GM18870 (cell line): Measurements from ENCODE around the gene GYS2.
A peak's percentile ranks its signal among the peaks of the same experiment; 100 is the strongest.

Source experiments
- ATAC-seq: cut with Tn5 transposase; IDR thresholded peaks from one replicate; pipeline ENCODE4 v1.9.1; 2021; ENCODE audit warnings: moderate library complexity; ENCODE audit not compliant: unreplicated experiment

The GYS2 gene

DNA sequence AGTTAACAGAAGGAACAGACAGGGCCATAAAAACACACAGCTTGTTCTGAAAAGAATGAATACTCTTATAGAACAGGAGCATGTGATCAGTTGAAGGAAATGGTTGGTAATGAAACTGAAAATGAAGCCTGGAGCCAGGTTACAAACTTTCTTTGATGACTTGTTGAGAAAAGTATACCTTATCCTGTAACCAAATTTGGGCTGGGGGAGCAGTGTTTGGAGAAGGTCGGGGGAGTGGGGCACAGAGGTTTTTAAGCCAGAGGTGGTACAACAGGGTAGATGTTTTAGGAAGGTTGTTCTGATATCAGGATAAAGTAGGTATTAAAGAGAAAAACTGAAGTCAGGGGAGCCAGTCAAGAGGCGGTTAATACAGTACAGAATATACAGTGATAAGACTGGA lies 94.9 kb downstream of the GYS2 start:
- ATAC-seq = peak; percentile 97

DNA sequence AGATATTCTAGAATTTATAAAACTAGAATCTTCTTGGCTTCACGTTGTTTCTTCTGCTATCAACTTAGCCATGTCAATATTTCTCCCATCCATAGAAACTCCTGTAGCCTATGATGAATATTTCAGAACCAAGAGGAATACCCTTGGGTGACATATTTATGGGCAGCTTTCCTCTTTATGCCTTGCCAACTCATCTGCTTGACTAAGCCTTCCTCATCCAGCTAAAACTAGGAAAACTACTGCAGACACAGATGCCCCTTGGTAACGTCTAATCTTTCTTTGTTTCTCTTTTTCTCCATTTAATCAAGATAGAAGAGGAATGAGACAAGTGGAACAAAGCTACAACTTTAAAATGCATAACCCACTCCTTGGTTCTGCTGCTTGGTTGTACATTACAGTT lies 96.8 kb downstream of the GYS2 start:
- no peak for ATAC-seq

DNA sequence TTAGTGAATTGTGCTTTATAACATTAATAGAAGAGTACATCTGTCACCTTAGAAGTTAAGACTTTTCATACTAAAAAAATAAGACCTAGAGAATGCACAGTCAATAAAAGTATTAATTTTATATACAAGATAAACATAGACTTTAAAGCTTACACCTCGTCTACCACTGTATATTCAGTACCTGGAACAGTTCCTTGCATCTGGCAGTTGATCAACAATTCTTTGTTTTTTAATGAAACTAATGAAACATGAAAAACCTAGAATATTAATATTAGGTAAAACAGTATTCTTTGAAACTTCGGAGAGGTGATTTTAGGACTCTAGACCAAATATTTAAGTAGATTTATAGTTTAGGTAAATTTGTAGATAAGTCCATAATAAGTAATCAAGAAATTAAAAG lies 98.8 kb downstream of the GYS2 start:
- no peak for ATAC-seq

DNA sequence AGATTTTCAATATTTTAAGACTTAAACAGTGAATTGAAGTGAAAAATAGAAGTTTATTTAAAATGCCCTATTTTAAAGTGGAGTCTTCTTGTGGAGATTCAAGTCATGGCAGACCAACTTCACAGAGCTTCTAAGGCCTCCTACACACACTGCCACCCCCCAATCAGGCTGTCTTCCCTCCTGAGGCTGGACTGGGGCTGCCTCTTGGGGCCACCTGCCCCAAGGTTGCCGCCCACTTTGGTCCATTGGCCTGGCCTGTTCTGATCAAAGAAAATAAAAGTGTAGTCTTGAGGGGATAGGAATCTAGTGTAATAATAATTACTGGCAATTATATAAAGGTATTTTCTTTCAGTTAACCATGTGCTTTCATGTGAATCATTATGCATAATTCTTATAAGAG lies 101.8 kb downstream of the GYS2 start:
- no peak for ATAC-seq

DNA sequence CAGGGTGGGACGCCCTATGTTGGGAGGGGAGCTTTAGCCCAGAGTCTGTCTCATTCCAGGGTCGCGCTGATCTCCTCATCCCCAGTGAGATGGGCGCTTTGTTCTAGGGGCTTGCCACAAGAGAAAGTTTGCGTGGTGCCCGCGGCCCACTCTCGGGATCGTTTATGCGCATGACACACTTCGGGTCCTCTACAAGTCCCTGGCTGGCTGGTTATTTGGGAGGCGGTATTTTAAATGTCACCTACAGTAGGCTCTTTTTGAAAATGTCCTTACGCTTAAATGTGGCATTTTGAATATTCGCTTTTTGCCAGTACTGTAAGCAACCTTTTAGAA lies 102.5 kb downstream of the GYS2 start:
- no peak for ATAC-seq

DNA sequence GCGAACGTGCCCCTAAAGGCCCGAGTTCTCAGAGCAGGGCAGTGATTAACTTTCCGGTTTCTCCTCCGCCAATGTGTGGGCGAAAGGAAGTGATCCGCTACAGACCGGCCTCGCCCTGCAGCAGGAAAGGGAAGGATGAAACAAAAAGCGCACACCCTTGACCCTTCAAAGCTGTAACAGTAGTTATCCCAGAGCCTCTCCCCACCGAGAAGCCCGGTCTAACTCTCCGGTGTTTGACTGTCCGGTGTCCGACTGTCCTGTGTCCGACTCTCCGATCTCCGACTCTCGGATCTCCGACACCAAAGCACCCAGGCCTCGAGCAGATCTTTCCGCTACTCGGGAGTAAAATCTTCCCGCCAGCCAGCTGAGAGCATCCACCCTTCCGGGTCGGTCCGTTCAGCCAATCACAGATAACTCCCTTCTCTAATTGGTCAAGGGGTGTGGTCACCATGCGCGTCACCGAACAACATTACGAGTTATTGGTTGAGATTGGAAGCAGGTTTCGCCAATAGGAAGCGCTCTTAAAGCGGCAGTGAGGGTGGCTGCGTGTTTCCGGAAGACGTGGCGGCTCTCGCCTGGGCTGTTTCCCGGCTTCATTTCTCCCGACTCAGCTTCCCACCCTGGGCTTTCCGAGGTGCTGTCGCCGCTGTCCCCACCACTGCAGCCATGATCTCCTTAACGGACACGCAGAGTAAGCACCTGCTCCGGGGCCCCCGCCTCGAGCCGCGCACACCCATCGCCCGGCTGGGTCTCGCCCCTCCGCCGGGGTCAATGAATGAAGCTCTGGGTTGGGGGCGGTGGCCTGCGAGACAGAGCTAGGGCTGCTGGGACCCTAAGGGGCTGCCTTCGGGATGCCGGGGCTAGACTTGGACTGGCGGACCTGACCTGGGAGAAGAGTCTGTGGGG lies 103.1 kb downstream of the GYS2 start, which contains the start of the genes GOLT1B and RECQL:
TSS of gene GOLT1B (plus strand) at position 532 of the 906 bp plus-strand sequence. CDS start at position 667, 135 bp downstream.
TSS of gene RECQL (minus strand) at position 378 of the 906 bp plus-strand sequence. CDS start 2,065 bp downstream, outside the sequence.
- ATAC-seq = peak; percentile 100

DNA sequence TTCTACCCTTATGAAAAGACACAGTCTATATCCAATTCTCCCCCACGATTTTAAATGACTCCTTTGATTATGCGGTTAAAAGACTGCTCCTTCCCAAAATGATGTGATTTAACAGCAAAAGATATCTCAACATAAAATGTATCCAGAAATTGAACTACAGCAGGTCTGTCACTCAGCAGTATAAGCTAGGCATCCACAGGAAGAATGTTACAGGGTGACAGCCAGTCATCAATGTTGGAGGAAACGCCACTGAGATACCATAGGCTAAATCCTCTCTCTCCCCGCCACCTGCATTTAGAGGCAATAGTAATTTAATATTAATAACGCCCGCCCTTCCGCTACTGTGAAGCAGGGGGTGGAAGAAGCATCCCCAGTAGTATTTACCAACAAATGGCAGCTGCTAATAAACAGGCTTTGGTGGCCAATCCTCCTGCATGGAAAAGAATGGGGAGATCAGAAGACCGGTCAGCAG lies 103.8 kb downstream of the GYS2 start:
- no peak for ATAC-seq

DNA sequence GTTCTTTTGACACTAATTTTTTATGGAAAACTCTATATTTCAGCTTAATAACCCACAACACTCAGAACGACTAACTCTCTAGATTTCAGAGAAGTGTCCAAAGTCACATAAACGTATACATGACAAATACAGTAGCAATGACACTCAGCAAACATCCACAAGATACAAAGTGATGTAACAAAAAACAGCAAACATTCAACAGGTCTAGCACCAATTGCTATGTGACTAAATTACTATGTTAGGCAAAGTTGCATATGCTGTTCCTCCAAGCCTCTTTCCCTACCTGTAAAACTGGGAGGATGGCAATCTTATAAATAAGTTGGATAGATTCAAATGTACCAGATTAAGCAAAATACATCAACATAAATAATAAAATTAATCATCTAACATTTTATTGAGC lies 104.9 kb downstream of the GYS2 start:
- ATAC-seq = no peak
